Esophagus muscularis mucosa (tissue), 4 donors: ENCODE measurements around the gene URM1. TPM values are rescaled to one million over a fixed set of nuclear protein-coding genes. Genes with fewer than 3 reads are reported as not detected.

Experiments
- DNase-seq: peaks from one replicate; pipeline ENCODE4 v3.0.0-alpha.2; 2017; ENCODE audit errors: extremely low spot score
- H3K27ac ChIP-seq, 4 donors: fragments of 200-600 bp; sonication (generic); replicated peaks in 1 of 4; 1 replicate in 3 of 4; 2 replicates in 1 of 4; pipeline ENCODE4 v1.5.1; 2016 to 2019; ENCODE audit warnings: mild to moderate bottlenecking in 1 of 4
- H3K27me3 ChIP-seq, 4 donors: fragments of 200-600 bp; sonication (generic); one replicate each; pipeline versions ENCODE4 v1.5.1 to v1.6.0; 2016 to 2019
- H3K36me3 ChIP-seq, 4 donors: fragments of 200-600 bp; sonication (generic); one replicate each; pipeline ENCODE4 v1.5.1; 2016 to 2019
- H3K4me1 ChIP-seq, 4 donors: fragments of 200-600 bp; sonication (generic); one replicate each; pipeline ENCODE4 v1.5.1; 2016 to 2019
- H3K4me3 ChIP-seq, 4 donors: fragments of 200-600 bp; sonication (generic); 1 replicate in 2 of 4; 2 replicates in 2 of 4; pipeline ENCODE4 v1.5.1; 2016 to 2019; ENCODE audit warnings: mild to moderate bottlenecking in 4 of 4, moderate library complexity in 1 of 4
- H3K9me3 ChIP-seq, 4 donors: fragments of 200-600 bp; sonication (generic); 1 replicate in 3 of 4; 2 replicates in 1 of 4; pipeline ENCODE4 v1.5.1; 2016 to 2019
- EP300 ChIP-seq: sonication (generic); formaldehyde crosslinking; IDR thresholded peaks from one replicate; pipeline ENCODE4 v1.6.1; 2017; ENCODE audit warnings: antibody characterized with exemption
- POLR2A ChIP-seq: fragments of 450-650 bp; IDR thresholded peaks from one replicate; pipeline ENCODE4 v1.6.1; 2017; ENCODE audit warnings: antibody characterized with exemption, moderate library complexity, mild to moderate bottlenecking, low read depth
- POLR2AphosphoS5 ChIP-seq, 2 donors: sonication (generic); formaldehyde crosslinking; IDR thresholded peaks; one replicate each; pipeline ENCODE4 v1.6.1; 2017; ENCODE audit warnings: antibody characterized with exemption in 2 of 2
- WGBS: methylation state at CpG from one replicate; pipeline ENCODE4 v1.1.5; 2018; 5-methylcytosine and 5-hydroxymethylcytosine counted together
- intact Hi-C: fragments of 100-400 bp; cut with DNase I; formaldehyde crosslinking; loops from one replicate; pipeline ENCODE4 v1.15.1; 2023
- total RNA-seq, 4 donors: library from RNA; depleted of rRNA; stranded (reverse); fragments of >200 nt; gene quantifications; one replicate each; pipeline versions ENCODE4 v1.1.0 to v1.2.1, GENCODE V29; 2016
- TF ChIP-seq, protein P1 (sequence below), 3 experiments: fragments of 200-600 bp in 2 of 3; fragments of 450-650 bp in 1 of 3; sonication (generic) in 2 of 3; IDR thresholded peaks; one replicate each; pipeline ENCODE4 v1.5.1; 2017 to 2019; ENCODE audit warnings: antibody characterized with exemption in 3 of 3, mild to moderate bottlenecking in 2 of 3, moderate library complexity in 1 of 3

The URM1 gene
- total RNA-seq, 4 donors from 2014 or later, result 25.3 to 36.8 (median 28.3) TPM

DNA sequence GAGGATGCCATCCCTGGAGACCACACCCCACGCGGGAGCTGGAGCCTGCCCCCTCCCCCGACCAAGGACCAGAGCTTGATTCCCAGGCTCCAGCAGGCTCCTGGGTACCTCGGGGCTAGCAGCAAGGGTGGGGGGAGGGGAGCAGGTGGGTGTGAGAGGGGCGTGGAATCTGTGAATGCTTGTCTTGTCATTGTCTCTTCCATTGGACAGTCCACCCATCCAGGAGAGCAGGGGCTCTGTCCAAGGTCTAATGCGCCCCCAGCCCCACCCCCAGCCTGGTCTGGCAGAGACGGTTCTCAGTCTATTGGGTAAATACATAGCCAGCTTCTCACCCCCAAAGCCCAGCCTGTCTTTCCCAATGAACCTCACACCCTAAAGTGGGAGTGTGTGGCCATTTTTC, 22.8 kb downstream of the URM1 start:
- intact Hi-C loops, result no loop called here
- no peak overlapping the region for H3K4me3 ChIP-seq
- DNase-seq, result no peak
- no peak overlapping the region for H3K27ac ChIP-seq
- WGBS, result 27% methylated on average over 5 of the region's 7 CpGs
- no peaks in the 10 kb centered on the region for H3K9me3 ChIP-seq
- peaks cover 0 to 81% (median 0%) of the 10 kb centered on the region in 4 donors for H3K27me3 ChIP-seq
- H3K36me3 ChIP-seq, result peaks cover 25 to 48% (median 43%) of the 10 kb centered on the region in 4 donors
- H3K4me1 ChIP-seq, result peaks cover 14 to 17% (median 16%) of the 10 kb centered on the region in 4 donors
- TF ChIP-seq, protein P1, sequence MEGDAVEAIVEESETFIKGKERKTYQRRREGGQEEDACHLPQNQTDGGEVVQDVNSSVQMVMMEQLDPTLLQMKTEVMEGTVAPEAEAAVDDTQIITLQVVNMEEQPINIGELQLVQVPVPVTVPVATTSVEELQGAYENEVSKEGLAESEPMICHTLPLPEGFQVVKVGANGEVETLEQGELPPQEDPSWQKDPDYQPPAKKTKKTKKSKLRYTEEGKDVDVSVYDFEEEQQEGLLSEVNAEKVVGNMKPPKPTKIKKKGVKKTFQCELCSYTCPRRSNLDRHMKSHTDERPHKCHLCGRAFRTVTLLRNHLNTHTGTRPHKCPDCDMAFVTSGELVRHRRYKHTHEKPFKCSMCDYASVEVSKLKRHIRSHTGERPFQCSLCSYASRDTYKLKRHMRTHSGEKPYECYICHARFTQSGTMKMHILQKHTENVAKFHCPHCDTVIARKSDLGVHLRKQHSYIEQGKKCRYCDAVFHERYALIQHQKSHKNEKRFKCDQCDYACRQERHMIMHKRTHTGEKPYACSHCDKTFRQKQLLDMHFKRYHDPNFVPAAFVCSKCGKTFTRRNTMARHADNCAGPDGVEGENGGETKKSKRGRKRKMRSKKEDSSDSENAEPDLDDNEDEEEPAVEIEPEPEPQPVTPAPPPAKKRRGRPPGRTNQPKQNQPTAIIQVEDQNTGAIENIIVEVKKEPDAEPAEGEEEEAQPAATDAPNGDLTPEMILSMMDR (IDR thresholded peaks at IDR 0.05), result no peak
- TF ChIP-seq POLR2AphosphoS5 (IDR thresholded peaks at IDR 0.05), result no peak
- TF ChIP-seq EP300, result no peak
- TF ChIP-seq POLR2A, result no peak

DNA sequence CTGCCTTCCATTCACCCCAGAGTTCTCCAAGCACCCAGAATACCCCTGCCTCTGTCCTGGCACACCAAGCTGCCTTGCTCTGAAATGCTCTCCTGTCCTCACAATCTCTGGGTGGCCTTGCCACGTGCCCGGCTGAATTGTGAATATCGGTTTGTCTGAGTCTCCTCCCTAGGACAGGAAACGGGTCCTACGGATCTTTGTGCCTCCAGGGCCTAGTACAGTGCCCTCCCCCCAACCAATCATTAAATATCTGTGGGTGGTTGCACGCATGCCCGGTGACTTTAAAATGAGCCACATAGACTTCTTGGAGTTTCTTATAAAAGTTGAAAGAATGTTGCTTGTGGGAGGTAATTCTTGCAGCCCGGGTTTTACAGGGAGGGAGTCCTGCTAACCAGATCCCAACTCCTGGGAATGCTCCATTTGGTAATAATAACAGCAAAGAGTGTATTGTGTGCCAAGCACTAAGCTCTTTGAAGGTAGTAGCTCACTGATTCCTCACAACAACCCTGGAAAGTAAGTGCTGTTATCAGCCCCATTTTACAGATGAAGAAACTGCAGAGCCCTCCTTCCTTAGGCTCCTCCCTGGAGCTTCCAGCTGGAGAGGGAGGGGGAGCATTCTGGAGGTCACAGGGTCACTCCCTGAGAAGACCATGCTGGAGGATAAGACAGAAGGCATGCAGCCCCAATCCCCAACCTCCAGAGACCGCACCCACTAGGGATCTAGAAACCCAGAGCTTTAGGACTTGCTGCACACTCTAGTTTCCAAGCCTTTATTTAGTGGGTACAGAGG, 23.4 kb downstream of the URM1 start:
- Histone ChIP-seq H3K4me3 (no peak overlapping the region), H3K9me3 (no peaks in the 10 kb centered on the region), H3K27ac (no peak overlapping the region), H3K36me3 (peaks cover 19 to 42% (median 37%) of the 10 kb centered on the region in 4 donors), H3K4me1 (peaks cover 14 to 17% (median 16%) of the 10 kb centered on the region in 4 donors), H3K27me3 (peaks cover 0 to 81% (median 0%) of the 10 kb centered on the region in 4 donors)
- 67% methylated on average over 9 of the region's 9 CpGs for WGBS
- intact Hi-C loops, result no loop called here
- TF ChIP-seq EP300 (no peak), POLR2AphosphoS5 (IDR thresholded peaks at IDR 0.05) (no peak), POLR2A (no peak)
- TF ChIP-seq, protein P1 (IDR thresholded peaks at IDR 0.05), result no peak
- no peak for DNase-seq

DNA sequence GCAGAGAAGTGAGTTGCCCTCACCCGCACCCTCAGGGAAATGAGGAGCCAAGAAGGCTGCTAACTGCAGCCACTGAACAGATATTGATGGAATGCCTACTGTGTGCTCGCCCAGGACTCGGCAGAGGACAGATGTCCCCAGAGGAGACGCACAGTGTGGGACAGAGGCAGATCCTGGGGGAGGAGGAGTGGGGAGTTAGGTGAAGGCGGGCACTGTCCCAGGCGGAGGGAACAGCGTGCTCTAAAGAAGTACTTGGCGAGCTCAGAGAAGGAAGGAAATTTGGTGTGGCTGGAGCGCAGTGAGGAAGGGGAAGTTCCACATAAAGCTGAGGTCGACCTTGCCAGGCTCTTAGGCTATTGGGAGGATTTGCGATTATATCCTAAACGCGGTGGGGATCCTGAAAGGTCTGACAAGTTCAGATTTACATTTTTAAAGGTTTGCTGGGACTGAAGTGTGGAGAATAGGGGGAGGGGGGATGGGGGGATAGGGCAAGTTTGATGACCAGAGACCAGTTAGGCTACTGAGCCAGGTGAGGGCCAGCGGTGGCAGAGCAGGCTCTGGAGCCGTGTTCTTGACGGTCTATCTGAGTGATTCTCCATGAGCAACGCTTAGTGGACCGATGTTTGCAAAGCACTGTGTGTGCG, 25.9 kb downstream of the URM1 start:
- peaks cover 14 to 17% (median 16%) of the 10 kb centered on the region in 4 donors for H3K4me1 ChIP-seq
- peak overlapping the region in 3 of 4 donors; percentile 19 to 23 (median 22) for H3K27ac ChIP-seq
- TF ChIP-seq POLR2A (no peak), POLR2AphosphoS5 (IDR thresholded peaks at IDR 0.05) (peak in 1 of 2 donors; percentile 27)
- TF ChIP-seq, protein P1 (IDR thresholded peaks at IDR 0.05), result no peak
- WGBS, result 8% methylated on average over 16 of the region's 19 CpGs
- H3K36me3 ChIP-seq, result peaks cover 8 to 16% (median 12%) of the 10 kb centered on the region in 4 donors
- no peaks in the 10 kb centered on the region for H3K9me3 ChIP-seq
- peaks cover 0 to 79% (median 0%) of the 10 kb centered on the region in 4 donors for H3K27me3 ChIP-seq
- H3K4me3 ChIP-seq, result peak overlapping the region in 1 of 4 donors; percentile 22
- no peak for DNase-seq
- intact Hi-C loops, result no loop called here

DNA sequence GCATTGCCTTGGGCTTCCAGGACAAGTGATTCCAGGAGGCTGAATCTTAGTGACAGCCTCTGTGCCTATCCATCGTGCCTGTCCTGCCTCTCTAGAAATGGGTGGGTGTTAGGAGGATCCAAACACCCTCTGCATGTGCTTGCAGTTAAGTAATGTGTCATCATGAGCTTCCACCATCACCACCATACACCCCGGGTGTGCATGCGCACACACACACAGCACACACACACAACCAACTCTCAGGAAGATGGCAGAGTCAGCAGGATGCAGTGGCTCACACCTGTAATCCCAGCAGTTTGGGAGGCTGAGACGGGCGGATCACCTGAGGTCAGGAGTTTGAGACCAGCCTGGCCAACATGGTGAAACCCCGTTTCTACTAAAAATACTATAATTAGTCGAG, 26.7 kb downstream of the URM1 start:
- Histone ChIP-seq H3K36me3 (peaks cover under 1 to 9% (median 5%) of the 10 kb centered on the region in 4 donors), H3K9me3 (no peaks in the 10 kb centered on the region), H3K27ac (no peak overlapping the region), H3K27me3 (peaks cover 0 to 75% (median 0%) of the 10 kb centered on the region in 4 donors), H3K4me3 (no peak overlapping the region), H3K4me1 (peaks cover 14 to 17% (median 16%) of the 10 kb centered on the region in 4 donors)
- intact Hi-C loops, result no loop called here
- no peak for TF ChIP-seq POLR2AphosphoS5 (IDR thresholded peaks at IDR 0.05)
- TF ChIP-seq, protein P1 (IDR thresholded peaks at IDR 0.05), result no peak
- no peak for TF ChIP-seq EP300
- no peak for TF ChIP-seq POLR2A
- no peak for DNase-seq
- WGBS, result 90% methylated on average over 6 of the region's 7 CpGs
